HFFc6 (cell line): ENCODE measurements around the gene PYGO1. TPM values are rescaled to one million over a fixed set of nuclear protein-coding genes. Genes with fewer than 3 reads are reported as not detected.

ENCODE experiments used
- DNase-seq: peaks from one replicate; pipeline ENCODE4 v3.0.0-alpha.2; 2018
- H3K27ac Mint-ChIP-seq: 2 replicates; pipeline ENCODE4 v1.8.0; 2020; ENCODE audit warnings: mild to moderate bottlenecking, mixed read lengths
- H3K27me3 Mint-ChIP-seq: 2 replicates; pipeline ENCODE4 v1.8.0; 2021; ENCODE audit warnings: mild to moderate bottlenecking, moderate library complexity, mixed read lengths; ENCODE audit not compliant: insufficient read depth
- H3K36me3 Mint-ChIP-seq: 2 replicates; pipeline ENCODE4 v1.8.0; 2021; ENCODE audit warnings: low read depth, mixed read lengths
- H3K4me1 Mint-ChIP-seq: 2 replicates; pipeline ENCODE4 v1.8.0; 2020; ENCODE audit warnings: low read depth, mixed read lengths
- H3K4me3 Mint-ChIP-seq: 2 replicates; pipeline ENCODE4 v1.8.0; 2020; ENCODE audit warnings: mild to moderate bottlenecking, moderate library complexity, mixed read lengths
- H3K9me3 Mint-ChIP-seq: 2 replicates; pipeline ENCODE4 v1.8.0; 2020; ENCODE audit warnings: mild to moderate bottlenecking, mixed read lengths
- CTCF ChIP-seq: fragments of 200-600 bp; sonication (generic); IDR thresholded peaks from 2 replicates; pipeline ENCODE4 v1.5.0; 2021; ENCODE audit warnings: antibody characterized with exemption, mild to moderate bottlenecking
- total RNA-seq, 6 experiments: library from RNA; stranded (reverse); fragmentation: NEBNext Ultra II Directional; extraction: Animal tissue kit (Norgen Biotek cat#: 25700); gene quantifications; 2 replicates in 1 of 6; 3 replicates in 5 of 6; pipeline ENCODE4 v1.2.3, GENCODE V29; 2021

Gene PYGO1
- total RNA-seq, 6 experiments from 2014 or later = 6.7 to 9.4 (median 8.8) TPM

- TF ChIP-seq CTCF = peak; percentile 69
- Mint-ChIP-seq H3K9me3 (no peaks in the 10 kb centered on the region), H3K27ac (no peak overlapping the region), H3K4me1 (no peaks in the 10 kb centered on the region), H3K27me3 (peaks cover 4% of the 10 kb centered on the region), H3K4me3 (no peak overlapping the region), H3K36me3 (no peaks in the 10 kb centered on the region)
- no peak for DNase-seq
Measured at GRCh38 chr15:55518641-55519040, 69.5 kb downstream of the PYGO1 start.

- no peaks in the 10 kb centered on the region for H3K9me3 Mint-ChIP-seq
- DNase-seq = no peak
- H3K36me3 Mint-ChIP-seq = no peaks in the 10 kb centered on the region
- no peak for TF ChIP-seq CTCF
- no peak overlapping the region for H3K4me3 Mint-ChIP-seq
- H3K27ac Mint-ChIP-seq = no peak overlapping the region
- no peaks in the 10 kb centered on the region for H3K4me1 Mint-ChIP-seq
- H3K27me3 Mint-ChIP-seq = peaks cover 4% of the 10 kb centered on the region
Measured at GRCh38 chr15:55518009-55518408, 70.1 kb downstream of the PYGO1 start.

GRCh38 chr15:55515991-55516776 lies 72.0 kb downstream of the PYGO1 start:
- Mint-ChIP-seq H3K27ac (no peak overlapping the region), H3K9me3 (no peaks in the 10 kb centered on the region), H3K4me3 (no peak overlapping the region), H3K36me3 (no peaks in the 10 kb centered on the region), H3K4me1 (no peaks in the 10 kb centered on the region), H3K27me3 (no peaks in the 10 kb centered on the region; the same call in none of the 2 replicates)
- no peak for TF ChIP-seq CTCF
- no peak for DNase-seq

- Mint-ChIP-seq H3K27ac (no peak overlapping the region), H3K4me3 (no peak overlapping the region), H3K9me3 (no peaks in the 10 kb centered on the region), H3K4me1 (no peaks in the 10 kb centered on the region), H3K36me3 (no peaks in the 10 kb centered on the region), H3K27me3 (no peaks in the 10 kb centered on the region; the same call in none of the 2 replicates)
- DNase-seq = no peak
- TF ChIP-seq CTCF = no peak
Measured at GRCh38 chr15:55515491-55515890, 72.7 kb downstream of the PYGO1 start.

GRCh38 chr15:55514414-55514850 lies 73.7 kb downstream of the PYGO1 start:
- no peaks in the 10 kb centered on the region for H3K36me3 Mint-ChIP-seq
- DNase-seq = no peak
- no peak overlapping the region for H3K27ac Mint-ChIP-seq
- no peaks in the 10 kb centered on the region; the same call in none of the 2 replicates for H3K27me3 Mint-ChIP-seq
- H3K9me3 Mint-ChIP-seq = no peaks in the 10 kb centered on the region
- H3K4me3 Mint-ChIP-seq = no peak overlapping the region
- no peak for TF ChIP-seq CTCF
- H3K4me1 Mint-ChIP-seq = no peaks in the 10 kb centered on the region
